ENCODE measurements around the gene TRDN. TPM values are rescaled to one million over a fixed set of nuclear protein-coding genes. Genes with fewer than 3 reads are reported as not detected.

The TRDN gene
- total RNA-seq, 1 donor: not detected

DNA sequence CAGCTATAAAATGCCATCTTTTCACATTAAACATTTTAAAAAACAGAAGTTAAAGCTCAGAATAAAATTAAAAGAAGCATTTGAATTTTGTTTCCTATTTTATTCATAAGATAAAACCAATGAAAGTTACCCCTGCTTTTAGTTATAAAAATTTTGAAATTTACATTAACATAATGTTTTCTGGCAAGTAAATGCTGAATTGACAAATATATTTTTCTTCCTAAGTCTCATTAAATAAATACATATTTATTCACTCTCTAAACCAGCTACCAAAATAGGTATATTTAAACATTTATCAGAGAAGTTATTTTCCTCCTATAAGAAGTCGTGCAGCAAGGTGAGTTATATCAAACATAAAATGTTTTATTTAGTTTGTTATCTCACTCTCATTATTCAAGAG lies 213.6 kb downstream of the TRDN start:
- no peak for DNase-seq (ENCODE audit: low read depth in 2 of 3, low spot score in 2 of 3)

DNA sequence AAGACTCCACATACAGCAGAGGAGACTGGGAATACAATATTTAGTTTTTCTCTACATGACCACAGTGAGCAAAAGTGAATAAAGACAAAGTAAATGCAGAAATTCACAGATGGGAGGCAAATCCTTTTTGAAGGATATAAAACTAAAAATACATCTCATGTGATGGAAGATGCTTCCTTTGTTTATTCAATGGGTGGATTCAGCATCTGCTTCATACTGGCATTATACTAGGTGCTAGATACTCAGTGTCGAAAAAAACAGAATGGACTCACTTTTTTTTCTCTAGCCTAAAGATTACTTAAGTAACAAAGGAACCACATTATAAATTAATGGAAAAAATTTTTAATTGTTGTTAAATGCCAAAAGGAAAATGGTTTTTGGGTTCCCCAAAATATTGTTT lies 216.2 kb downstream of the TRDN start:
- DNase-seq (ENCODE audit: low read depth in 2 of 3, low spot score in 2 of 3): no peak

DNA sequence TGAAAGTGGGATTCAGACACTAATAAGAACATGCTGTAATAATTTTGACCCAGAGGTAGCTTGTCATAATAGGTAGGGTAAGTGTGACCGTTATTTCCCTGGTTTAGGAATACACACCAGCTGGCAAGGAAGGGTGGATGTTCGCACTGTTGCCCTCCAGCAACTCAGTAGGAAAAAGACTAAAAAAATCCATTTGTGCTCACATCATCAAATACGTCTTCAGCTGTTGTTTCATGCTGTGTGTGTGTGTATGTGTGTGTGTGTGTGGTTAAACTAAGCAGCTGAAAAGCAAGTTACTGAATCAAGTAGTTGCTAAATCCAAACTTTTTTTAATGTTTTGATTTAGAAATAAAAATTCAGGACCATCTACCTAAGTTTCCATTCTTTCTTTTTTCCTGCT lies 218.7 kb downstream of the TRDN start:
- DNase-seq (ENCODE audit: low read depth in 2 of 3, low spot score in 2 of 3): no peak

DNA sequence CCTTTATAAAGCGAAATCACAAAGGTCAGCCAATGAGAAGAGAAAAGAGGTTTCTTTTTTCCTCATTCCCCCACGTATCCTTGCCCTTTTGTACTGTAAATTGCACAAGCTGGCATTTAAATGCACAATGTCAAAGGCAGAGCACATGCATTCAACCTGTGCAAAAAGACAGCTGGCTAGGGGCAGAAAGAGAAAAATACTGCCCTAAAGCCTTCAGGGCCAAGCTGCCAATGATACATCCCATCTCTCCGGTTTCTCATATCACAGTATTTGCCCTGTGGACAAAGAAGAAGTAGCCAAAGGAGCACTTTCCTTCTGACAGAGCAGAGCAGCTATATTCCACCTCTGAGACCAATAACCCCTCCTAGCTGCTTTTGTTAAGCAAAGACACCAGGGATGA lies 219.2 kb downstream of the TRDN start:
- DNase-seq (ENCODE audit: low read depth in 2 of 3, low spot score in 2 of 3): no peak

DNA sequence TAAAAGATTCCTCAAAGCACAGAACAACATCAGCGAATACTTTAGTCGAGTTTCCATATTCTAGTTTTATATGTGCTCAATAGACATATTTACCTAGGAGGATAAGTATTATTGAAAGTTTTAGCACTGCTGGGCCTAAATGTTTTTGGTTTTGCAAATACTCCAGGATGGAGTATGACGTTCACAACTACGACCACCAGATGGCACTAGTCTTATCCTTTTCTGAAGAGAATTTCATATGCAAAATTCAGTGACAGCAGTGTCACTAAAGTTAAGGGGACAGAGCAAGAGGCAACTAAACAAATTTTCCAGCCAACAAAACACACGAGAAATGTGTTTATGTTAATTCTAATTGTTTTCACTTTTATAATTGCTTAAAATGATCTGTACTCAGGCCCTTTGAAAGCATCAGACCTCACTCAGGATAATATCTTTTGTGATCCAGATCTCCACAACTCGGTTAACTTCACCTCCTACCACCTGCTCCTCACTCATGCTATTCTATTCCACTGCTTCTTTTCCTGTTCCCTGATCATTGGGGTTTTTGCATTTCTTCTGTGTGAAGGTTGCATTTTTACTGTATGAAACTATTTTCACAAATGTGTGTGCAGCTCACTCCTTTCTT lies 220.8 kb downstream of the TRDN start:
- peak in 2 of 3 donors; percentile 39 to 69 for DNase-seq (ENCODE audit: low read depth in 2 of 3, low spot score in 2 of 3)

DNA sequence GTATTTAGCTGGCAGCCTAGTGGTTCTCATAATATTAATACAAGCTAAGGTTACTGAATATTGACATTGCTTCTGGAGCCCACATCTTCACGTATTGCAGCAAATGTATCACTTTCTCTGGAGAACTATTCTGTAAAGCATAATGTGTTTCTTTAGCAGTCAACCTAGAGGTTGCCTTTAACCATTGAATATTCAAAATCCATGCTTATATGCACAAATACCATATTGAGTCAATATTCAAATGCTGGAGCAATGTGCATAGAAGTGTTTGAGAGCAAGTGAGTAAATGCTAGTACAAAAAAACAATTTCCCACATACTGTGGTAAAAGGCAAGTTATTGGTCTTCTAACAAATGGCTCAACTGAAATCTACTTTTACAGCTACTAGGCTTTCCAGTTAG lies 231.8 kb downstream of the TRDN start:
- DNase-seq (ENCODE audit: low read depth in 2 of 3, low spot score in 2 of 3): no peak

DNA sequence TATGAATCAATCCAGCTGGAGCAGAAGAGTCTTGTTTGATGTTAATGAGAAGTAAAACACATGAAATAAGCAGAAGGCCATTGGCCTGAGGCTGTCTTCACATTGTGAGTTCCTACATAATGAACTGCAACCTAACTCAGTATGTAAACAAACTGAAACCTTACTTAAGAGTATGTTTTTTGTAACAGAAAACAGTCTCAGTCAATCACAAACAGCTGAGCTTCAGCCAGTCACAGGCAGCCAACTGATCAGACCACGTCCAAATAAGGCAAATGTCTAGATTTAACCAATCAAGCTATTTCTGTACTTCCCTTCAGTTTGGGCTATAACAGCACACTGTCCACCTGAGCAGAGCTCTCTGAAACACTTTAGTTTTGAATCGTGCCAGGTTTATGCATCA lies 234.7 kb downstream of the TRDN start:
- no peak for DNase-seq (ENCODE audit: low read depth in 2 of 3, low spot score in 2 of 3)

DNA sequence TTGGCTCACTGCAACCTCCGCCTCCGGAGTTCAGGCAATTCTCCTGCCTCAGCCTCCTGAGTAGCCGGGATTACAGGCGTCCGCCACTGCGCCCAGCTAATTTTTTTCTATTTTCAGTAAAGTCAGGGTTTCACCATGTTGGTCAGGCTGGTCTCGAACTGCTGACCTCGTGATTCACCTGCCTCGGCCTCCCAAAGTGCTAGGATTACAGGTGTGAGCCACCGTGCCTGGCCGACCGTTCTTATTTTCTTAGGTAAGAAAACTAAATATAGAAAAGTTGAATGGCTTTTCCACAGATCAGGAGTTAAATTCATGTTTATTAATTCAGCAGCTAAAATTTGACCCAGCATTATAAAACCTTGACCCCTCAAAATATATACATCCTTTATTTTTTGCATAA lies 238.7 kb downstream of the TRDN start:
- DNase-seq (ENCODE audit: low read depth in 2 of 3, low spot score in 2 of 3): no peak

DNA sequence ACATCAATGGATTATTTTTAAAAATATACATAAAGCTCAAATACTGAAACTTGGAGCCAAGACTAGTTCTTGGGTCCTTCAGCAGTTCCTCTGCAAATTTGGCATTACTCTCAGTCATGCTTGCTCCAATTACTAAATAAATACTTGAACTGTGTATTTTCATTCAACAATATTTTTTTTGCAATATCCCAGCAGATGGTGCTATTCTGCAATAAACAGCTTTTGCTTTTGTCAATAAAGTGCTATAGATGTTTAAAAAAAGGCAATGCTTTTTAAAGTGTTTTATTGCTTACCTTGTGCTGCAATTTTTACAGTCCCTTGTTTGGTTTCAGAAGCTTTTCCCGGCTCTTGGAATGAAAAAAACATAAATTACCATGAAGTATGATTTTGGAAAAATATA lies 243.4 kb downstream of the TRDN start:
- DNase-seq (ENCODE audit: low read depth in 2 of 3, low spot score in 2 of 3): peak in 1 of 3 donors; percentile 48

DNA sequence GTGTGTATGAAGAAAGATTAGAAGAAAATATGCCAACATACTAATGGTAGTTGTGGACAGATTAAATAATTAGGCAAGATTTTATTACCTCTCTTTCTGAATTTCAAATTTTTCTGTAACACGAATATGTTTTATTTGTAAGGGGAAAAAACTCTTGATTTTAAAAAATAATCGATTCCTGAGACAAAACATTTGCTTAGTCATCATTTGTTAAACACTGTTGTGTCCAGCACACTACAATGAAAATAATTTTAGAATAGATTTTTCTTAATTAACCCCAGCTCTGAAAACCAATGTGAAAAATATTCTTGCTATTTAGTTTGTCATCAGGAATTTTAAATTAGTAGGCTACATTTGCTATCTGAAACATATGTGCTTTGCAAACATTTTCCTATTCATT lies 253.0 kb downstream of the TRDN start:
- no peak for DNase-seq (ENCODE audit: low read depth in 2 of 3, low spot score in 2 of 3)

DNA sequence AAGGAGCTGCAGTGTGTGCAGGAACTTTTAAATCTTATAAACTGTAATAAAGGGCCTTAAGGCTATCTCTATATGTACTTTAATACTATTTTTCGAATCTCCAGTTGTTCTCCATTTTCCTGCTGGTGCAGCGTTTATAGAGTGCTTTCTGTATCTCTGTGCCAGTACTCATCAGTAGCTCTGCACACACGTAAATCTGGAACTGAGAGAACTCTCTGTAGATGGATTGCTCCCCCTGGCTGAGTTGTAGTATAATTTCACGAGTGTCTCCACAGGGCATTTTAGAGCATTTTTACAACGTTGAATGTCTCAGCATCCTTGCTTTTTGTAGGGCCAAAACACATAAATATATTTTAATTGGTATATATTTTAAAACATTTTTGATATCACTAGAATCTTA lies 256.5 kb downstream of the TRDN start:
- peak in 2 of 3 donors; percentile 4 to 11 for DNase-seq (ENCODE audit: low read depth in 2 of 3, low spot score in 2 of 3)

DNA sequence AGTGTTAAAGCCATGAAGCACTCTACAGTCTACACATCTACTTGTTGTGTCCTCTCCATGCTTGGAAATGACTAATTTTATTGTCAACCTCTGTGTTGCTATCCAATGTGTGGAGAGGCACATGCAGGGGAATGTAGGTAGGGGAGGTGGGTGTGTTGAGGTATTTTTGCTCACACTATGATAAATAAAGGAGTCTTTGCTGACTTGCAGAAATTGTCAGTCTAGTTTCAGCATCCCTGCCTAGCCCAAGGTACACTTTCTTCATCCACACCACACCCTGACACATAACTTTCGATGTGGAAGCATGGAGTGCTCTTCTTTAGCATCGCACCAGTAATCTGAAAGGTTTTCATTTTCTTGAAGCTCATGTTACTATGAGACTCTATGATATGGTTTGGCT lies 264.0 kb downstream of the TRDN start:
- DNase-seq (ENCODE audit: low read depth in 2 of 3, low spot score in 2 of 3): no peak

DNA sequence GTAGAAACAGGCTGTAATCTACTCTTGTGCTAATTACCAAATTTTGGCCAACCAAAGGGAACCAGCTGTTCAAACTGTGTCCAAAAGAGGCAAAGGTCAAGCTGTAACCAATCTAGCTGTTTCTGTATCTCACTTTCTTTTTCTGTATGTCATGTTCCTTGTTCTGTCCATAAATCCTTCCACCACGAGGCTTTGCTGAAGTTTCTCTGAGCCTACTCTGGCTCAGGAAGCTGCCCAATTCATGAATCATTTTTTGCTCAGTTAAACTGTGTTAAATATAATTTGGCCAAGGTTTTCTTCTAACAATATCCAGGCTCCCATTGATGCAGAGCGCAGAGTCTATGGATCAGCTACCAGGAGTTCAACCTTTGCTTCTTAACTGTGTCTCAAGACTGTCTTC lies 272.8 kb downstream of the TRDN start:
- DNase-seq (ENCODE audit: low read depth in 2 of 3, low spot score in 2 of 3): no peak

DNA sequence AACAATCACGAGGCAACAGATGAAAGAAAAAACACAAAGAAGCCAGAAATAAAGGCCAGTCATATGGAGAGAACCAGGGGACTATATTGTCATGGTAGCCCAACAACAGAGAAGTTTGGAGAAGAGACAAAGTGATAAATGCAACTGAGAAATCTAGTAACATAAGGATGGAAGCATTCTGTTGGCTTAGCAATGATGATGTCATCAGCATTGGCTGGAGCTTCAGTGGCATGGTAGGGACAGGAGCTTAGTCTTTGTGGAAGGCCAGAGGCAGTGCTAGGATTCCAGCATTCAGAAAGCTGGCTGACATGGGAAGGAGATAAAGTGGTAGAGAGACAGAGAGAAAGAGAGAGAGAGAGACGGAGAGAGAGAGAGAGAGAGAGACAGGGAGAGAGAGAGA lies 276.4 kb downstream of the TRDN start:
- no peak for DNase-seq (ENCODE audit: low read depth in 2 of 3, low spot score in 2 of 3)

DNA sequence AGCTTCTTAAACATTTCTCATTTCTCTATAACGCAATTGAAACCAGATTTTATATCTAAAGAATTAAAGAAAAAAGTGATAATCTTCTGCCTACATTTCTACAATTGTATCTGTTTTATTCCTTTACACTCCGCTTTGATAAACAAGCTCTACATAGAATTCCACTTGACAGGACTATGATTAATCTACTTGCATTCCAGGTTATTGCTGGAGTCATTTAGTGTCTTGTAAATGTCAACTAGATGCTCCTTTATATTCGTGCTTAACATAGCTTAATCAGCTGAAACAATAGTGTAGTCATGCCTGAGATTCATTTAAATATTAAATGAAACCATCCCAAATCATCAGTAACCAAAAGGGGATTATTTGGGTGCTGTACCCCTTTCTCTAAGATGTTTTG lies 284.0 kb downstream of the TRDN start:
- DNase-seq (ENCODE audit: low read depth in 2 of 3, low spot score in 2 of 3): no peak

DNA sequence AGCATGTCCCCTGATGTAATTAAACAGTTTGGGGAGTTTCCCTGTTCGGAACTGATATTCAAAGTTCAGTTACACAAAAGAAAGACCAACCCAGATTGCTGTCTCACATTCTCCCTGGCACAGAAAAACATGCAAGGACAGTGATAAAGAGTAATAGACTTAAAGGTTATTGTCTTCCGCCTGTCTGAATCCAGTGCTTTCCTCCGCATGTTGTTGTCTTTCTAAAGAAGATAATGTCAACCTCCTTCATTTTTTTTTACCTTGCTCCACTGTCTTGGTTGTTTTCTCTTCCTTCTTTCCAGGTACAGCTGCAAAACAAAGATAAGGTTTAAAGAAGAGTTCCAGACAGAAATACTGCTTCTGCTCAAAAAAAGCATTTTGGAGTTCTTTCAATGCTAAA lies 284.5 kb downstream of the TRDN start:
- DNase-seq (ENCODE audit: low read depth in 2 of 3, low spot score in 2 of 3): no peak

DNA sequence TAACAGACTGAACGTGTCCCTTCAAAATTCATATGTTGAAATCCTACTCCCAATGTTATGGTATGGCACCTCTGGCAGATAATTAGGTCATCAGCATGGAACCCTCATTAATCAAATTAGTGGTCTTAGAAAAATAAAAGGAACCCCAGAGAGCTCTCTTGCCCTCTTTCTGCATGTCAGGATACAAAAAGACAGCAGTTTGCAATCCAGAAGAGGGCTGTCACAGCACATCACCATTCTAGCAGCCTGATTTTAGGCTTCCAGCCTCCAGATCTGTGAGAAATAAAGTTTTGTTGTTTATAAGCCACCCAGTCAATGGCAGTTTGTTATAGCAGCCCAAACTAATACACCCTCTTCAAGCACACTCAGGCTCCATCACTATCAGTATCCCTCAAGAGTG lies 292.9 kb downstream of the TRDN start:
- DNase-seq (ENCODE audit: low read depth in 2 of 3, low spot score in 2 of 3): no peak

DNA sequence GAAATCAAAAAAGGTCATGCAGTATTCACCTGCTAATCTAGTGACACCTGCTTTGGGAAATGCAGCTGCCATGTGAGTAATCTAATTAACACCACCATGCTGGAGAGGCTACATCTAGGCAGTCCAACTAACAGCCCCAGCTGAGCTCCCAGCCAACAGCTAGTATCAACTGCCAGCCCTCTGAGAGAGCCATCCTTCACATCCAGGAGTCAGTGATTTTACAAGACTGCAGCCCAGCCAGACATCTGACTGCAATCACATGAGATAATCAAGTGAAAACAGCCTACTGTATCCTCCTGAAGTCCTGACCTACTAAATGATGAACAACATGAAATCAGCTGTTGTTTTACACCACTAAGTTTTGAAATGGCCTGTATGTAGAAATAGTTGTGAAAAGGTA lies 298.4 kb downstream of the TRDN start:
- DNase-seq (ENCODE audit: low read depth in 2 of 3, low spot score in 2 of 3): no peak

DNA sequence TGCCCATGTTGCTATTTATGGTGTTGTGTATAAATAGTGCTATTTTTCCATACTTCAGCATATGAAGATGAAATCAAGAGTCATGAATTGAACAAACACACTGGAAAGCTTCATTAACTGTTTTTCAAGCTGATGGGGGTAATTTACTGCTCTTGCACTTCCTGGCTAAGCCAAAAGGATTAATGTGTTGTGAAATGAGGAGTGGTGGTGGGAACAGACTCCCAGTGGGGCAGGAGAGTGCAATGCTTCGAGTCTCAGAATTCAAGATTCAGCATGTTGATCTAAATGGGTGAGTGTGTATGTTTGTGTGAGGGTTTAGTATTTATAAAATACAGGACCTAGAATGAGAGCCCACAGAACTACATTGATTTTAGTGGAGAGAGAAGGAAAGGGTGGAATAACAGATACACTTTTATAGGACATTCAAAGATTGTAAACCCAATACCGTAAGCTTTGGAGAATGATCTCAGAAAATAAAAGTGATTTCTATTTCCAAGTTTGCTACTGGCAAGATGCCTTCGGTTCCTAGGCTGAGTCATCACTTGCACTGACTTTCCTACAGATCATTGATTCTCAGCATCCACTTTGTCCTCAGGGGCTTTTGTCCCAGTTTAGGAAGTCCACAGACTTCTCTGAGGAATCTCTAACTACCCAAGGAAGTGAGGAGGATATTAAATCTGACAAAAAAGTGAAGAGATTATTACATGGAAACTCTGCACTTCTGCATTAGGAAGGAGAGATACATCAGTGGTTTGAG lies 303.6 kb downstream of the TRDN start:
- DNase-seq (ENCODE audit: low read depth in 2 of 3, low spot score in 2 of 3): no peak

DNA sequence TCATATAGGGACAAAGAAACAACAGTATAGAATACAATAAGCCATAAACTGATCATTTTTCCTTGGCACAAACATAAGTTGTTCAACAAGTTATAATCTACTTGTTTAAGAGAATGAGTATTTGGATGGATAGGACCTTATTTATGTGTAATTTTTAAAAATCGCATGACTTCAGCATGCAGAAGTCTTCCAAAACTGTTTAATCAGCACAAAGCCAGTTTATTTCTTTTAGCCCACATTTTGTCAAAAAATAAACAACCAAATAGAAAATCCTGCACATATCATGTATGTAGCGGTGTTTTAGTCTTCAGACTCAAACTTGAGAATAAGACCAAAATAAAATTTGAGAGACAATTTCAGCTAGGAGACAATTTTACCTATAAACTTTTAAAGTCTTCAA lies 304.7 kb downstream of the TRDN start:
- no peak for DNase-seq (ENCODE audit: low read depth in 2 of 3, low spot score in 2 of 3)

DNA sequence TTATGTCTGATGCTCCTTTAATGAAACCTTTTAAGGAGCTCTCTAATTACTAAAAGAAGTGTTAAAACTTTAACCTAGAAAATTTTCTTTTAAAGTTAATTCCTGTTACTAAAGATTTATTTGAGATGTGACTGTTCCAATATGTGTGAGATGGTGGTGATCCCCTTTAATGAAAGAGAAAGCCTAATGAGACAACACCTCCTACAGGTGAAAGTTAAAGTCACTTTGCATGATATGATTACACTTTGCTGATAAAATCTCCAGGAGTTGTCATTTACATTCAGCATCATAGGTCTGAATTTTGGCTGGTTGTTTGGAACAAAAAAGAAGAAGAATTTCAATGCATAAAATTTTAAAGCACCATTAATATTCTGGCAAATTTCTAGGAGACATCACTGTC lies 307.4 kb downstream of the TRDN start:
- no peak for DNase-seq (ENCODE audit: low read depth in 2 of 3, low spot score in 2 of 3)

DNA sequence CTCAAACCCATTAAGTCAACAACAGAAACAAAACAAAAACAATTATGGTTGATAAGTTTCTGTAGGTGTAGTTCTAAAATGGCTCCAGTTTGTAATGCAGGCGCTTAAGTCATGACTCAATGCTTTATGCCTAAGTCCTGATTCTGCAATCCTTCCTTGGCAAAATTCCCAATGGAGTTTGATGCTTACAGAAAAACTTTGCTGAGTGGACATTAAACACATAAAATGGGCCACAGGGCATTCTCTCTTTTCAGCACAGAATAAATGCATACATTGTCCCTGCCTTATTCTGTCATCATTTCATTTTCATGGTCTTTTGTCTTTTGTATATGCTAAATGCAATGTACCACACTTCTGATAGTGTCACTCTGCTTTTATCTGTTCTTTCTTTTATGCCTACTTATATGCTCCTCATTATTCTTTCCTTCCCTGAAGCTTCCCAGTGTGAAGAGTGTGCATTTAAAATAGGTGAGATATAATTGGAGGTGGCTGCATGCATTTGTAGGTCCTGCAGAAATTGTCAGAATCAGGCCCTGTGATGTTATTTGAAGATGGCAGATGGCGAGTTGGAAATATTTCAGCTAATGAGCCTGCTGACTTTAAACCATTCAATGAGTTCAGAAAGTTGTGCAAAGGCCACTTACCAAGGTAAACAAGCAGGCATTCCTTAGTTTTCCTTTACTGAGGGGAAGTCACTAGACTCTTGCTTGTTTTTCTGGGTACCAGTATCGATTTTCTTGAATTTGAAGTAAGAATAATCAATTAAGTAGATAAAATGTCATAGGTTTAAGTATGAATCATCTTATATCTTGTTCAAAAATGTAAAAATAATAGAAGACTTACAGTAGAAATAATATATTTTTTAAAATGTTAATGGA lies 313.1 kb downstream of the TRDN start:
- DNase-seq (ENCODE audit: low read depth in 2 of 3, low spot score in 2 of 3): no peak

All from hematopoietic multipotent progenitor cell (in vitro differentiated cells).